Heart left ventricle (tissue), 13 donors: ENCODE results near the gene TH.

Source experiments
- POLR2A ChIP-seq, 2 donors: fragments of 450-650 bp; IDR thresholded peaks; one replicate each; pipeline ENCODE4 v1.6.1; 2017; ENCODE audit warnings: antibody characterized with exemption in 2 of 2, mild to moderate bottlenecking in 2 of 2, moderate library complexity in 2 of 2
- TF ChIP-seq, protein P1 (sequence below), 12 donors: fragments of 200-600 bp; sonication (generic) in 4 of 12; IDR thresholded peaks; one replicate each; pipeline versions ENCODE4 v1.5.0 to v1.8.0; 2018 to 2022; ENCODE audit warnings: antibody characterized with exemption in 12 of 12, mild to moderate bottlenecking in 5 of 12
- donor health status: ischemic (EF 13 %, LVEDD 7.1; RV severe dilation, severe dysfunction).
- donor health status: DM: no; HTN: yes; CAD: no.
- donor health status: DM: no; HTN: no; CAD: no.
- donor health status: ischemic (EF 25% LVEDD 6.9; RV normal size, moderate dysfunction).
- donor health status: ischemic (EF 25% LVEDD 5.7; RV mildly dilated, moderate dysfunction).
- donor health status: ischemic (EF 35%, LVEDD 5.7; RV mildly dilated, moderate dysfunction).
- donor health status: nonischemic (EF 11% LVEDD 7.7; RV severe dilation, severe dysfunction).
- donor health status: DM: yes; HTN: yes; CAD: no.
- donor health status: PGD.
- donor health status: ischemic (EF 29% LVEDD 5.4; RV normal size, mild dysfunction).
- donor health status: nonischemic (EF 23%, LVEDD 6.1; RV moderate dilation, normal function).

DNA sequence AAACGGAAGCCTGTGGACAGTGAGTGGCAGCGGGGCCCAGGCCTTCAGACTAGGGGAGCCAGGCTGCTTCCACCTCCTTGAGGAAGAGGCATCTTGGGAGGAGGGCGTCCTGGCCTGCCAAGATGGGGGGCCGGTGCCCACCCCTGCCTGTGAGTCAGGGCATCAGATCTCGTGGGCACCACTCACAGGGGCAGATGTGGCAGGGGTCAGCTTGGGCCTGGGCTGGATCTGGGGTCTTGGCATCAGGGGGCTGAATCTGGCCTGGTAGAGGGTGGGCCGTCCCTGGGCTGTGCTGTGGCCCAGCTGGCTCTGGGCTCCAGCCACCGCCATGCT is 24.1 kb upstream of the TH start:
- TF ChIP-seq, protein P1, sequence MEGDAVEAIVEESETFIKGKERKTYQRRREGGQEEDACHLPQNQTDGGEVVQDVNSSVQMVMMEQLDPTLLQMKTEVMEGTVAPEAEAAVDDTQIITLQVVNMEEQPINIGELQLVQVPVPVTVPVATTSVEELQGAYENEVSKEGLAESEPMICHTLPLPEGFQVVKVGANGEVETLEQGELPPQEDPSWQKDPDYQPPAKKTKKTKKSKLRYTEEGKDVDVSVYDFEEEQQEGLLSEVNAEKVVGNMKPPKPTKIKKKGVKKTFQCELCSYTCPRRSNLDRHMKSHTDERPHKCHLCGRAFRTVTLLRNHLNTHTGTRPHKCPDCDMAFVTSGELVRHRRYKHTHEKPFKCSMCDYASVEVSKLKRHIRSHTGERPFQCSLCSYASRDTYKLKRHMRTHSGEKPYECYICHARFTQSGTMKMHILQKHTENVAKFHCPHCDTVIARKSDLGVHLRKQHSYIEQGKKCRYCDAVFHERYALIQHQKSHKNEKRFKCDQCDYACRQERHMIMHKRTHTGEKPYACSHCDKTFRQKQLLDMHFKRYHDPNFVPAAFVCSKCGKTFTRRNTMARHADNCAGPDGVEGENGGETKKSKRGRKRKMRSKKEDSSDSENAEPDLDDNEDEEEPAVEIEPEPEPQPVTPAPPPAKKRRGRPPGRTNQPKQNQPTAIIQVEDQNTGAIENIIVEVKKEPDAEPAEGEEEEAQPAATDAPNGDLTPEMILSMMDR (IDR thresholded peaks at IDR 0.05): no peak
- TF ChIP-seq POLR2A (IDR thresholded peaks at IDR 0.05): no peak
